ENCODE measurements around the gene SEC24B.

Gene SEC24B

DNA sequence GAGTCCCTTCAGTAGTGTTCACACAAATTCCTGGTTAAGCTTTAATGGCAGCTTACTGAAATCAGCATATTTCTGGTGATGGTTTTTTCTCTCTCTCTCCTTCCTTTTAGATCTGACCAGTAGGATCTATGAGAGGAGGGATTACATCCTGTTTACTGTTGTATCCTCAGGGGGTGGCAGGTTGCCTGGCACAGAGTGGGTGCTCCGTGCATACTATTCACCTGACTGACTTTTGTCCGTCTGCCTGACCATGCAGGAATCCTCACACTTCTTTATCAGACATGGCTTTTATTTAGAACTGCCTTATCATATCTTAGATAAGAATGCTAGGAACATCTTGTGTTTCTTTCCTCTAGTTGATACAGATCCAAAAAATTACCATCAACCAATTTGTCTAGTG is 156.0 kb downstream of the SEC24B start:
- H3K4me3 ChIP-seq (ENCODE audit: low read depth, low read length): no peak overlapping the region
- no peak for DNase-seq (ENCODE audit: low read depth)

More for the DNA sequence above, 156.0 kb downstream of the SEC24B start:
- TF ChIP-seq CTCF (IDR thresholded peaks at IDR 0.05; ENCODE audit: insufficient read depth, low read depth, low read length, missing control alignments): no peak

Measured in GM12865 (cell line).